Iris pigment epithelial cell (primary cell): ENCODE results near the gene CRYBB2.
A peak's percentile ranks its signal among the peaks of the same experiment; 100 is the strongest.
"Not testable (repeated sequence)": the region's sequence is repeated elsewhere in the genome, so short reads cannot be mapped to it uniquely, and the experiment has no call there.

Experiments
- DNase-seq: peaks from one replicate; pipeline ENCODE4 v3.0.0-alpha.2; 2011; ENCODE audit warnings: low read depth

Gene CRYBB2

GRCh38 chr22:25233706-25234105, 14.3 kb downstream of the CRYBB2 start:
- DNase-seq: not testable (repeated sequence)

DNA sequence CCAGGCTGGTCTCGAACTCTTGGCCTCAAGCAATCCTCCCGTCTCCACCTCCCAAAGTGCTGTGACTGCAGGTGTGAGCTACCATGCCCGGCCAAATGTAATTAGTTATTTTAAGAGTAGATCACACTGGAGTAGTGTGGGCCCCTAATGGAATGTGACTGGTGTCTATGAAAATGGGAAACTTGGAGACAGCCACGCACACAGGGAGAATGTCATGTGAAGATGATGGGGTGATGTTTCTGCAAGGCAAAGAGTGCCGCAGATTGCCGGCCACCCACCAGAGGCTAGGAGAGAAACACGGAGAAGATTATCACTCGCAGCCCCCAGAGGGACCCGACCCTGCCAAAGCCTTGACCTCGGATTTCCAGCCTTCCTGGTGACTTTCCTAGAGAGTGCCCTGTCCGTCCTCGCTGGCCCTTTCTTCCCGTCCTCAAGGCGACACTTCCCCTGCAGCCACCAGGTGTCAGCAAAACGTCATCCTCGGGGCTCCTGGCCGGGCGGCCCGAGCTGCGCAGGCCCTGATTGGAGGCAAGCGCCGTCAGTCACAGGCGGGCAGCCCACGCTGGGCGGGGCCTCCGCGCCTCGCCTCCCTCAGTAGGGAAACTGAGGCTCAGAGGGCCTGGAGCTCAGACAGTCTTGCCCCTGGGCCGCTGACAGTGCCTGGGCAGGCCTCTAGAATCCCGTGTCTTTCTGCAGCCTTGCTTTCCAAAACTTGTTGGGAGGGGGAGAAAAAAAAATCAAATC, 16.3 kb downstream of the CRYBB2 start:
- peak; percentile 76 for DNase-seq

GRCh38 chr22:25236417-25236816, 17.0 kb downstream of the CRYBB2 start:
- no peak for DNase-seq

DNA sequence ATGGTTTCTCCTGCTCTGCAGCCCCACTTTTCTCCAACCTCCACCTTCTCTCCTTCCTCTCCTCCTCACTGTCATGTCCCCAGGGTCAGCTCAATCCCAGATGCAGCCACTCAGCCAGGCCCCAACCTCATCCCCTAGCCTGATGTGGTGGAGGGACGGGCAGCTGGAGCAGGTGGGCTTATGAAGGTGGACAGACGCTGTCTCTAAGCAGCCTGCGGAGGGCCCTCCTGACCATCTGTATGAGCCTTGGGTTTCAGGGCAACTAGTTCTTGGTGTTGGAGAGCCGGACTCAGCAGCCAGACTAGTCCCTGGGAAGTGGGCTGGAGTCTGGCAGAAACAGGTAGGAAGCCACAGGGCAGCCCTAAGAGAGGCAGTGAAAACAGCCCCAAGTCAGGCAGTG, 18.1 kb downstream of the CRYBB2 start:
- no peak for DNase-seq

- not testable (repeated sequence) for DNase-seq
Observed at GRCh38 chr22:25238058-25238457, 18.6 kb downstream of the CRYBB2 start.

DNA sequence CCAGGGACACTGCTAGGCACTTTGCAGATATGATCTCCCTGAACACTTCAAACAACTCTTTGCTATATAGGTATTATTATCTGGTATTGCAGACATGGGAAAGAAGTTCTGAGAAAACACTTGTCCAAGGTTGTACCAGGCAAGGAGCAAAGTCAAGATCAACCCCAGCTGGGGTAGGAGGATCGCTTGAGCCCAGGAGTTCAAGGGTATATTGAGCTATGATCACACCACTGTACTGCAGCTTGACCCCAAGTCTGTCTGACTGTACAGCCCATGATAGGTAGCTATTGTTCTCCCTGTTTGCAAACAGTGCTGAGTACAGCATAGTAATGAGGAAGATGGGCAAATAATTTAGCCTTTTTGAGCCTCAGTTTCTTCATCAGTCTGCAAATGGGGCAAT, 35.7 kb downstream of the CRYBB2 start:
- not testable (repeated sequence) for DNase-seq

GRCh38 chr22:25267567-25267966, 48.1 kb downstream of the CRYBB2 start:
- not testable (repeated sequence) for DNase-seq

GRCh38 chr22:25268902-25269301, 49.5 kb downstream of the CRYBB2 start:
- DNase-seq: not testable (repeated sequence)

GRCh38 chr22:25270061-25270460, 50.6 kb downstream of the CRYBB2 start:
- not testable (repeated sequence) for DNase-seq

- not testable (repeated sequence) for DNase-seq
Observed at GRCh38 chr22:25273231-25273630, 53.8 kb downstream of the CRYBB2 start.

DNA sequence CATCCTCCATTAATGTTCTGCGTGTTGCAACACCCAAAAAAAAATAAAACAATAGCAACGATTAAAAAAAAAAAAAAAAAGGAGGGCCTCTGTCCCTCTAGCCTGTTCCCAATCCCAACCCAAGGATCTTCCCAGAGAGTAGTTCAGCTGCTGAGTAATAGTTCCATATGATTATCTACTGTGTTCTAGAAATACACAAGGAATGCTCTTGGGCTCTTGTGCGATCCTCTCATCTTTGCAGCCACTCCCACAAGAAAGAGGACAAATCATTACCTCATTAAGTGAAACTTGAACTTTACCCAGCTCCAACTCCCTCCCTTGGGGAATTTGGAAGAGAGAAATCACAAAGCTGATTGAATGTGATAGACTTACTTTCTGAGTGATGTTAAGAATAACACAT, 54.5 kb downstream of the CRYBB2 start:
- DNase-seq: not testable (repeated sequence)

- DNase-seq: not testable (repeated sequence)
Observed at GRCh38 chr22:25280118-25280517, 60.7 kb downstream of the CRYBB2 start.
